SIG-M5 treated with dmso at 0.1 percent for 504 hours (cell line): ENCODE measurements around the gene HMMR.
A peak's percentile ranks its signal among the peaks of the same experiment; 100 is the strongest.
"Not testable (repeated sequence)": the region's sequence is repeated elsewhere in the genome, so short reads cannot be mapped to it uniquely, and the experiment has no call there.

Experiments
- DNase-seq: peaks from one replicate; lab custom pipeline; 2025; ENCODE audit not compliant: unreplicated experiment; lab: John Stamatoyannopoulos, UW

The HMMR gene

DNA sequence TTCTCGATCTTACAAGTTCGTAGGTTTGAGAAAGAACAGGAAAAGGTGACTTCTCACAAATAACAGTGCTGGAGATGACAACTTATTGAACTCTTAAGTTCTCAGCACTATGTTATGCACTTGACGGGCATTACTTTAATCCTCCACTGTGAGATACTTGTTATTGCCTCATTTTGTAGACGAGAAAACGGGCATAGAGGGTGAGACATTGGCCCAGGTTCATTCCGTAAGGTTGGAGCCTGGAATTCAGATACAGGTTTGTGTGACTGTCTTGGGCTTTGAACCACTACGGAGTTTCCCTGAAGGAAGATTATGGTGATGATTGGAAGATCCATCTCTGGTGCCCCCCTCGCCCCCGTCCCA is 45.6 kb downstream of the HMMR start:
- no peak for DNase-seq

DNA sequence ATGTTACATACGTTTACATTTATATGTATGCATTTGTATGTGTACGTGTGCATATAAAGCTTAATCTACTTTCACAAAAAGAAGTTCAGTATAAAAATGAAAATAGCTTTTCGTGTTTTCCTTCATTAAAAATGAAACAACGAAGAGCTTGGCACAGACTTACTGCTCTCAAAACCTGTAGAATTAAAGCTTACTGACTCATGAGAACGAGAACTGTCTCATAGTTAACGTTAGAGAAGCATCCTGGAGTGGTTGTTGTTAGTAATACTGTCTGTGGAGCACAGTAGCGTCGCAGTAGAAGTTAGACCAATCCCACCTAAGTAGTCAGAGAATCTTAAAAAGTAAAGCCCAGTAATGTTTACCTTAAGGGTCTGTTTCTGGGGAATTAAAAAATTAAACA is 46.3 kb downstream of the HMMR start:
- peak; percentile 22 for DNase-seq

DNA sequence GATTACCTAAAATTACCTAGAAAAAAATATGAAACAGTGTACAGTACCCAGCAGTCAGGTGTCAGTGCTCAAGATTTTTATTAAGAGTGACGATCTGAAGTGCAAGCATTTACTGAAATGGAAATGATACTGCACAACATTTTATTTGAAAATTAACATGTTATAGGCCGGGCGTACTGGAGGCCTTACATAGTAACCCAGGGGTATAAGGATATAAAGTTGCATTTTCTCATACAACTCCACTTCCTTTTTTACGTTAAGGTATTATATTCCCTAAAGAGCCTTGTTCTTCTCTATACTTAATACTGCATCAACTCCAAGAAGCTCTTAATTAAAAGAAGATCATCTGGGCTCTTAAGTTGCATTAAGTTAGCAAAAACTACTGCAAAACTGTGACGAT is 48.3 kb downstream of the HMMR start:
- DNase-seq: no peak

DNA sequence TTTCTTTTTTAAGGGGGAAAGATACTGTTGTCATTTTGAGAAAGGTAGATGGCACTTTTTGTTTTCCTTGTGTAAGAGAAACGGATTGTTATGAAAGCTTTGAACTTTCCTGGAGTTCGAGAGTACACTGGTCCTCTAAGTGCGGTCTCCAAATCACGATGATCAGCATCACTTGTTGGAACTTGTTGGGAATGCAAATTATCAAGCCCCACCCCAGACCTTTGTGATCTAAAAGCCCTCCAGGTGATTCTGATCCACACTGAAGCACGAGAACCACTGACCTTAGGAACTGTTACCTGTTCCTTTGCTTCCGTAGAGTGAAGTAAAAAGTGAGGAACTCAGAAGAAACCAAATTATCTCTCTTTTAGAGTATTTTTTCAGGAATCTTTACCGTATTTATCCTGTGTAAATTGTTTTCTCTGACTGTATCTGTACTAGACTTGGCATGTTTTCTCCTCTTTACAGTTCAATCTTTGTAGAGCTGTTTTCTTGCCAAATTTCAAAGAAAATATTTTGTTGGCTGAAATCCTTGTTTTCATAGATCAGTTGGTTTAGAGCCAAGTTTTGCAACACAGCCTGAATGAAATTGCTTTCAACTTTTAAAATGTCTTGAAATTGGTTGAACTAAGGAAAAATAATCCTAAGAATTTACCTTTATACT is 49.0 kb downstream of the HMMR start:
- no peak for DNase-seq

DNA sequence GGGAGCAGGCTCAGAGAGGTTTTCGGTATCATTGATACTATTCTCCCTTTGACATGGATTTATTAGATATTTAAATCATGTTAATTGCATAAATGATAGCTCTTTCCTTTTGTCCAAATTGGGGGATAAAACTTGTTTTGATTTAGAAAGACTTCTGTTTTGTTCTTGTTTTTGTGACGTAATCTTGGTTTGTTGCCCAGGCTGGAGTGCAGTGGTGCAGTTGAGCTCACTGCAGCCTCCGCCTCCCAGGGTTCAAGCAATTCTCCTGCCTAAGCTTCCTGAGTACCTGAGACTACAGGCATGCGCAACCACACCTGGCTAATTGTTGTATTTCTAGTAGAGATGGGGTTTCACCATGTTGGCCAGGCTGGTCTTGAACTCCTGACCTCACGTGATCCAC is 52.1 kb downstream of the HMMR start:
- DNase-seq: no peak

DNA sequence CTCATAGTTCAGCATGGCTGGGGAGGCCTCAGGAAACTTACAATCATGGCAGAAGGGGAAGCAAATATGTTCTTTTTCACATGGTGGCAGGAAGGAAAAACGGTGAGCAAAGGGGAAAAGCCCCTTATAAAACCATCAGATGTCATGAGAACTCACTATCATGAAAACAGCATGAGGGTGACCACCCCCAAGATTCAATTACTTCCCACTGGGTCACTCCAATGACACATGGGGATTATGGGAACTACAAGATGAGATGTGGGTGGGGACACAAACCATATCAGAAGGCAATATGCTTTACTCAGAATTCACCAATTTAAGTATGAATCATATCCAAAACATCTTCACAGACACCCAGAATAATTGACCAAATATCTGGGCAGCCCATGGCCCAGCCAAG is 64.7 kb downstream of the HMMR start:
- DNase-seq: no peak

DNA sequence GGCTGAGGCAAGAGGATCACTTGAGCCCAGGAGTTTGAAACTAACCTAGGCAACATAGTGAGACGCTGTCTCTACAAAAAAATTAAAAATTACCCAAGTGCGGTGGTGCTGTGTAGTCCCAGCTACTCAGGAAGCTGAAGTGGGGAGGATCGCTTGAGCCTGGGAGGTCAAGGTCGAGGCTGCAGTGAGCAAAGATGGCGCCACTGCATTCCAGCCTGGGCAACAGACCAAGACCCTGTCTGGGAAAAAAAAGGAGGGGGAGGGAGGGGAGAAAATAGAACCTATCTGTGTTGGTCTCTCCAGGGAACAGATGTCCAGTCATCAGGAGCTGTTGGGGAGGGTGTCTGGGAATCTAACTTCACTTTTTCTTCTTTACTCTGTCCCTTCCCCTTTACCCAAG is 69.3 kb downstream of the HMMR start:
- DNase-seq: no peak

DNA sequence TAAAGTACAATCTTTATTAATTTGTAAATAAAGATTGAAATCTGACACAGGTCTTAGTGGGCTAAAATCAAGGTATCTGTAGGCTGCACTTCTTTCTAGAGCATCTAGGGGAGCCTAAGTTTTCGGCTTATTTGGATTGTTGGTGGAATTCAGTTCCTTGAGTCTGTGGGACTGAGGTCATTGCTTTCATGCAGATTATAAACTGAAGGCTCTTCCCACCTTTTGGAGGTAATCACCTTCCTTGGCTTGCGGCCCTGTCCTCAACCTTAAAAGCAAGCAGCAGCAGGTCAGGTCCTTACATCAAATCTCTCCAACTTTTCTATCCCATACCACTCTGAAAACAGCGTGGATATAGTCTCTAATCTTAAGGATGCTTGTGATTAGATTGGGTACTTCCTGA is 70.8 kb downstream of the HMMR start:
- DNase-seq: no peak

DNA sequence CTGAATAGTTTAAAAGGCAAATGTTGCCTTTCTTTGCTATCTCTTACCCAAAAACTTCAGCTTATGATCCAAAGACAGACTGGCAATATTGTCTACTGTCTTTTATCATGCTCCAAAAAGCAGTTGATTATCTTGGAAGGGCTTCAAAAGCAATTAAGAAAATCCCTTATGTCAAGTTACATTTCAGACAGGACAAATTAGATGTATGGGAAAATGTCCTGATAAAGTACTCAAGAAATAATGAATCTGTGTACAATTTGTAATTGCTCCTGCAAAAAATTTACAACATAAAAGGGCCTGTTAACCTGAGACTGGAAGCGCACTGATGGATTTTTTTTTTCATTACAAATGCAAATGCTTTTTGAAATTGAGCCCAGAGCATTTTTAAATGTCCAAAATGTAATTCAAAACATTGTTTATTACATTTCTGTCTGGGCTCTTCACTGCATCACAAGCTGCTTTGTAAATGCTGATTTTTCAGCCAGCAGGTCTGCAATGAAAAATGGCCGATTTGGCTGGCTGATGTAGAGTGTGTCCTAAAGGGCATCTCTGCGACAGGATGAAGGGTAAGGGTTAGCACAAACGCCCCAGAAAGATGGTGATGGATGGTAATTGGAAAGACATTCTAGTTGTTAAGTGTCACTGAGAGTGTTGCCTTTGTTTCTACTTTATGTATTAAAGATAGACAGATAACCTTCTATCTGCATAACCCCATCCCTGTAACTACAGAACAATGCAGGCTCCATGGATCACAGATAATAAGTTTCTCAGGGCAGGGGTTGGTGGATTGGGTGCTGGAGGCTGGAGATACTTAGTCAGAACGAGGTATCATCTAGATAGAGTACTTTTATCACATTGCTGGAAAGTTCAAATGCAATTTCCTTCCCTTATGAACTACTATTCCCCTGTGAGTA is 72.0 kb downstream of the HMMR start:
- DNase-seq: no peak

DNA sequence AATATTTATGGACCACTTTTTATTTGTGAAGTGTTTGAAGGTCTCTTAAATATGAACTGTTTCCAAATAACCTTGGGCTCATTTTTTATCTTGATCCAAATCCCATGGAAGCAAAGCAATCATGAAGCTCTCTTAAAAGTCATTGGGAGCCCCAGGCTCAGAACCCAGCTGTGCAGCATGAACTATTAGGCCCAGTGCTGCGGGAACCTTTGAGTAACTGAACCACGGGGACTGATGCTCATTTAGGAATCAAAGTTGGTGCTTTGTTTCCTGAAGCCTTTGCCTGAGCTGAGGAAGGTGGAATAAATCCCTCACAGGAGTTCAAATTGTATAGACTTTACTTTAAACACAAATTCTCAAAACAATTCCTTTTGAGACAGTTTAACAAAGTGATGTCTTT is 72.8 kb downstream of the HMMR start:
- DNase-seq: no peak

DNA sequence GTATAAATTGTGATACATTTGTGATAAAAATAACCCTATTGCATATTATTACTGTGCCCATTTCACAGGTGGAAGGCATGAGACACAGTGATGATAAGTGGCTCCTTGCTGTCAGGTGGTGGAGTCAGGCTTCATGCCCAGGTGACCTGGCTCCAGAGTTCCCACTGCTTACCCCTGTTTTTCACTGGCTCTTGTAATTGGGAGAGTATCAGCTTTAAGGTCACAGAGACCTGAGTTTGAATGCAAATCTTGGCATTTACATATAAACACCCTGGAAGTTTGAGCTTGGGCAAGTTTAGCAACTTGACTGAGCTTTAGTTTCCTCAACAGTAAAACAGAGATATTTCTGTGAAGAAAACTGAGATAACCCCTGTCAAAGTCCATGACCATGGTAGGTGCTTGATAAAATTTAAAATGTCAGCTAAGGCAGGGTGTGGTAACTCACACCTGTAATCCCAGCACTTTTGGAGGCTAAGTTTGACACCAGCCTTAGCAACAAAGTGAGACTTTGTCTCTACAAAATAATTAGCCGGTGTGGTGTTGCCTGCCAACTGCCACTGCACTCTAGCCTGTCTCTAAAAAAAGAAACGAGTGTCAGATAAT is 74.2 kb downstream of the HMMR start:
- DNase-seq: no peak

DNA sequence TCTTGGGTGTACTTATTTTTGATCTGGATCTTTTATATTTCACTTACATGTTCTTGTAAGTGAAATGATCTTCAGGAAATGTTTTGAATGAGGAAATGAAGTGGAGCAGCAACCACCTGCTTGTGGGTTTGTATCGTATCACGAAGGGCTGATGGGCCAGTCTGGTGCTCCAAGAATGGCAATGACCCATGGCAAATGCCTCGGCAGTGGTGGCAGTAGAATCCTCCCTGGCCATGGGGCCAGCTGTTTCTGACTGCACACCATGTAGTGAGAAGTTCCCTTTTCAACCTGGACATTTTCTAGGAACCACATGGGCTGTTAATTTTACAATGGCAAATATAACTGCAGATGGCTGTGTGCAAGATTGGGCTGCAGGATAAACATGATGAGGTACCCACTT is 74.9 kb downstream of the HMMR start:
- no peak for DNase-seq

DNA sequence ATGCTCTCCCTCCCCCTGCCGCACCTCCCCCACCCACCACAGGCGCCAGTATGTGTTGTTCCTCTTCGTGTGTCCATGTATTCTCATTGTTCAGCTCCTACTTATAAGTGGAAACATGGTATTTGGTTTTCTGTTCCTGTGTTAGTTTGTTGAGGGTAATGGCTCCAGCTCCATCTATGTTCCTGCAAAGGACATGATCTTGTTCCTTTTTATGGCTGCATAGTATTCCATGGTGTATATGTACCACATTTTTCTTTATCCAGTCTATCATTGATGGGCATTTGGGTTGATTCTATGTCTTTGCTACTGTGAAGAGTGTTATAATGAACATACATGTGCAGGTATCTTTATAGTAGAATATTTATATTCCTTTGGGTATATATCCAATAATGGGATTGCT is 76.0 kb downstream of the HMMR start:
- not testable (repeated sequence) for DNase-seq

DNA sequence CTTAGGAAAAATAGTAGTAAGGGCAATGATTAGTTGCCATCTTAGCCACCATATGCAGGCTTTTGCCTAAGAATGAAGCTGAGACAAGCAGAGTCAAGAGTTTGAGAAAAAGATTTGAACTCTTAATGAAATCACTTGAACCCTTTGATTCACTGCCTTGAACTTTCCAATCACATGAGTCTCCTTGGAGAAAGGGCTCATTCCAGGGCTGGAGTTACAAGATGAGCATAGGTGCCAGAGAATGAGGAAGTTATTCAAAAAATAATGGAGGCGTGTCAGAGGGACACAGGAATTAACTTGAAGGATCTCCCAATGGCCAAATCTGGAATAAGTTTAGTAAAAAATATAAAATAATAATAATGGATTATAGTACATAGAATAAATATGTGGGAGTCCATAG is 80.3 kb downstream of the HMMR start:
- no peak for DNase-seq
